Epithelial cell of esophagus (primary cell): ENCODE measurements around the gene CSAD.
"Not testable (repeated sequence)": the region's sequence is repeated elsewhere in the genome, so short reads cannot be mapped to it uniquely, and the experiment has no call there.

Source experiments
- DNase-seq: peaks from one replicate; pipeline ENCODE4 v3.0.0; 2010; ENCODE audit warnings: low read depth
- H3K4me3 ChIP-seq: 2 replicates; pipeline ENCODE4 v1.5.1; 2011; ENCODE audit warnings: mild to moderate bottlenecking, low read length, control low read depth
- TF ChIP-seq, protein P1 (sequence below): IDR thresholded peaks from 2 replicates; pipeline ENCODE4 v1.5.1; 2011; ENCODE audit warnings: low read depth, mild to moderate bottlenecking, low read length, control low read depth, inconsistent platforms; ENCODE audit not compliant: insufficient read depth; ENCODE audit errors: missing control alignments

Gene CSAD

DNA sequence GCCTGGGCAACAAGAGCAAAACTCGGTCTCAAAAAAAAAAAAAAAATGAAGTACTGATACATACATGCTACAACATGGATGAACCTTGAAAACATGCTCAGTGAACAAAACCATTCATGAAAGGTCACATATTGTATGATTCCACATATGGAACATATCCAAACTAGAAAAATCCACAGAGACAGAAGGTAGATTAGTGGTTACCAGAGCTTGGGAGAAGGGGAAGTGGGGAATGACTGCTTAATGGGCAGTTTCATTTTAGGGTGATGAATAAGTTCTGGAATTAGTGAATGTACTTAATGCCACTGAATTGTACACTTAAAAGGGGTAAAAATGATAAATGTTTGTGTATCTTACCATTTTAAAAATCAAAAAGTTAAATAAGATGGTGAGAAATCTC lies 23.6 kb upstream of the CSAD start:
- TF ChIP-seq, protein P1, sequence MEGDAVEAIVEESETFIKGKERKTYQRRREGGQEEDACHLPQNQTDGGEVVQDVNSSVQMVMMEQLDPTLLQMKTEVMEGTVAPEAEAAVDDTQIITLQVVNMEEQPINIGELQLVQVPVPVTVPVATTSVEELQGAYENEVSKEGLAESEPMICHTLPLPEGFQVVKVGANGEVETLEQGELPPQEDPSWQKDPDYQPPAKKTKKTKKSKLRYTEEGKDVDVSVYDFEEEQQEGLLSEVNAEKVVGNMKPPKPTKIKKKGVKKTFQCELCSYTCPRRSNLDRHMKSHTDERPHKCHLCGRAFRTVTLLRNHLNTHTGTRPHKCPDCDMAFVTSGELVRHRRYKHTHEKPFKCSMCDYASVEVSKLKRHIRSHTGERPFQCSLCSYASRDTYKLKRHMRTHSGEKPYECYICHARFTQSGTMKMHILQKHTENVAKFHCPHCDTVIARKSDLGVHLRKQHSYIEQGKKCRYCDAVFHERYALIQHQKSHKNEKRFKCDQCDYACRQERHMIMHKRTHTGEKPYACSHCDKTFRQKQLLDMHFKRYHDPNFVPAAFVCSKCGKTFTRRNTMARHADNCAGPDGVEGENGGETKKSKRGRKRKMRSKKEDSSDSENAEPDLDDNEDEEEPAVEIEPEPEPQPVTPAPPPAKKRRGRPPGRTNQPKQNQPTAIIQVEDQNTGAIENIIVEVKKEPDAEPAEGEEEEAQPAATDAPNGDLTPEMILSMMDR = no peak
- DNase-seq = no peak

GRCh38 chr12:53202316-53202715 lies 21.6 kb upstream of the CSAD start:
- not testable (repeated sequence) for DNase-seq, H3K4me3 ChIP-seq

More for the DNA sequence above, 23.6 kb upstream of the CSAD start:
- no peak overlapping the region for H3K4me3 ChIP-seq

- TF ChIP-seq, protein P1 = no peak
- DNase-seq = no peak
These were observed 20.9 kb upstream of the CSAD start for GRCh38 chr12:53201639-53202038.

DNA sequence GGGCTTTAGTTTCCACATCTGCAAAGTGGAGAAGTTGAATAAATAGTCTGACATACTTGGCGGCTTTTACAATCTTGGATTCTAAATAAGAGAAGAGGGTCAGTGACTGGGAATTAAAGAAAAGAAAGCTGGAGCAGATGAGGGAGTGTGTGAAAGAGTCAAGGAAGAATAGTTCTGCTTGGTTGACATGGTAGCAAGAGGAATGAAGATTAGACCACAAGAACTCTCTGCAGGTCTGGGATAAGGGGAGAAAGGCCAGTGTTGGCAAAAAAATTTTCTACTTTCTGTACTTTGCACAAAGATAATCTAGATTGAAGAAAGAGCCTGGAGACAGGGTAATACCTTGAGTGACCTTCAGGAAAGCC lies 20.4 kb upstream of the CSAD start:
- TF ChIP-seq, protein P1 = no peak
- H3K4me3 ChIP-seq = no peak overlapping the region
- DNase-seq = no peak

More at GRCh38 chr12:53201639-53202038, 20.9 kb upstream of the CSAD start:
- no peak overlapping the region for H3K4me3 ChIP-seq

- no peak overlapping the region for H3K4me3 ChIP-seq
- TF ChIP-seq, protein P1 = no peak
- peak; percentile 39 for DNase-seq
These were observed 19.9 kb upstream of the CSAD start for GRCh38 chr12:53200458-53201176.

DNA sequence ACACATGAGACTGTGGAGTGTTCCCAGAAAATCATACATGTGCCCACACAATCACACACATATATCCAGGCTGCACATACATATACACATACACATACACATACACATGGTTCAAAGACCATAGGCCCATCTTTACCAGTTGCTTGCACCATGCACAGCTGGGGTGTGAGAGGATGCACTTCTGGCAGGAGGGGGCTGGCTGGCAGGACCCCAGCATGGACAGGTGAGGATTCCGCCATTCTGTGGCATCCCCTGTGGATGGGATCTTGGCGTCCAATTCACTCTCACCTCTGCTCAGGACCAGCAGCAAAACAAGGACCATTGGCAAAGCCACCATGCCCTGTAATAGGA lies 19.4 kb upstream of the CSAD start:
- TF ChIP-seq, protein P1 = no peak
- H3K4me3 ChIP-seq = no peak overlapping the region
- no peak for DNase-seq

GRCh38 chr12:53199700-53200099 lies 19.0 kb upstream of the CSAD start:
- TF ChIP-seq, protein P1 = no peak
- no peak overlapping the region for H3K4me3 ChIP-seq
- DNase-seq = no peak
